ENCODE measurements around the gene SLC9A9. TPM values are rescaled to one million over a fixed set of nuclear protein-coding genes. Genes with fewer than 3 reads are reported as not detected.

SLC9A9 gene
- total RNA-seq, 1 experiment from 2014 or later: 1.5 TPM

GRCh38 chr3:143469159-143469558 is 379.1 kb downstream of the SLC9A9 start:
- intact Hi-C loops (cut with micrococcal nuclease; ENCODE audit: unreplicated experiment): no loop called here
- DNase-seq: no peak
- H3K27ac Mint-ChIP-seq (ENCODE audit: unreplicated experiment): no peak overlapping the region
- no peak overlapping the region for H3K4me3 Mint-ChIP-seq (ENCODE audit: low read depth, unreplicated experiment)
- no peaks in the 10 kb centered on the region for H3K36me3 Mint-ChIP-seq (ENCODE audit: insufficient read depth, unreplicated experiment)
- BruUV-seq (replicated peaks): no TSS peak
- TF ChIP-seq CTCF (IDR thresholded peaks at IDR 0.05; ENCODE audit: unreplicated experiment): no peak
- H3K27me3 Mint-ChIP-seq (ENCODE audit: unreplicated experiment): no peaks in the 10 kb centered on the region
- no peaks in the 10 kb centered on the region for H3K9me3 Mint-ChIP-seq (ENCODE audit: low read depth, unreplicated experiment)
- peaks cover 47% of the 10 kb centered on the region for H3K4me1 Mint-ChIP-seq (ENCODE audit: low read depth, unreplicated experiment)
- CTCF ChIA-PET: no interaction called here

GRCh38 chr3:143465666-143466065 is 382.6 kb downstream of the SLC9A9 start:
- Mint-ChIP-seq H3K9me3 (ENCODE audit: low read depth, unreplicated experiment) (no peaks in the 10 kb centered on the region), H3K27ac (ENCODE audit: unreplicated experiment) (peak overlapping the region; percentile 68), H3K4me3 (ENCODE audit: low read depth, unreplicated experiment) (no peak overlapping the region), H3K36me3 (ENCODE audit: insufficient read depth, unreplicated experiment) (no peaks in the 10 kb centered on the region), H3K27me3 (ENCODE audit: unreplicated experiment) (no peaks in the 10 kb centered on the region), H3K4me1 (ENCODE audit: low read depth, unreplicated experiment) (peaks cover 49% of the 10 kb centered on the region)
- intact Hi-C loops (cut with micrococcal nuclease; ENCODE audit: unreplicated experiment): loop anchor here (2.0 kb wide), 1 partner anchor 21 kb away; no protein-coding TSS in a partner anchor
- DNase-seq: peak; percentile 42
- no peak for TF ChIP-seq CTCF (IDR thresholded peaks at IDR 0.05; ENCODE audit: unreplicated experiment)
- BruUV-seq (replicated peaks): no TSS peak
- CTCF ChIA-PET: no interaction called here

- intact Hi-C loops (cut with micrococcal nuclease; ENCODE audit: unreplicated experiment): loop anchor here (2.0 kb wide), 1 partner anchor 20 kb away; no protein-coding TSS in a partner anchor
- BruUV-seq (replicated peaks): no TSS peak
- DNase-seq: peak; percentile 56
- no peak for TF ChIP-seq CTCF (IDR thresholded peaks at IDR 0.05; ENCODE audit: unreplicated experiment)
- Mint-ChIP-seq H3K4me3 (ENCODE audit: low read depth, unreplicated experiment) (no peak overlapping the region), H3K27ac (ENCODE audit: unreplicated experiment) (peak overlapping the region; percentile 68), H3K9me3 (ENCODE audit: low read depth, unreplicated experiment) (no peaks in the 10 kb centered on the region), H3K4me1 (ENCODE audit: low read depth, unreplicated experiment) (peaks cover 45% of the 10 kb centered on the region), H3K36me3 (ENCODE audit: insufficient read depth, unreplicated experiment) (no peaks in the 10 kb centered on the region), H3K27me3 (ENCODE audit: unreplicated experiment) (no peaks in the 10 kb centered on the region)
- CTCF ChIA-PET: no interaction called here
These were observed 383.4 kb downstream of the SLC9A9 start for GRCh38 chr3:143464850-143465249.

- H3K27ac Mint-ChIP-seq (ENCODE audit: unreplicated experiment): no peak overlapping the region
- intact Hi-C loops (cut with micrococcal nuclease; ENCODE audit: unreplicated experiment): no loop called here
- H3K27me3 Mint-ChIP-seq (ENCODE audit: unreplicated experiment): no peaks in the 10 kb centered on the region
- CTCF ChIA-PET: no interaction called here
- no peak for DNase-seq
- no TSS peak for BruUV-seq (replicated peaks)
- peaks cover 3% of the 10 kb centered on the region for H3K9me3 Mint-ChIP-seq (ENCODE audit: low read depth, unreplicated experiment)
- no peaks in the 10 kb centered on the region for H3K36me3 Mint-ChIP-seq (ENCODE audit: insufficient read depth, unreplicated experiment)
- no peak overlapping the region for H3K4me3 Mint-ChIP-seq (ENCODE audit: low read depth, unreplicated experiment)
- peaks cover 8% of the 10 kb centered on the region for H3K4me1 Mint-ChIP-seq (ENCODE audit: low read depth, unreplicated experiment)
- no peak for TF ChIP-seq CTCF (IDR thresholded peaks at IDR 0.05; ENCODE audit: unreplicated experiment)
These were observed 392.8 kb downstream of the SLC9A9 start for GRCh38 chr3:143455480-143455879.

Data from Calu3 (cell line).